ENCODE data around the gene ADM5. TPM values are rescaled to one million over a fixed set of nuclear protein-coding genes. Genes with fewer than 3 reads are reported as not detected.
A peak's percentile ranks its signal among the peaks of the same experiment; 100 is the strongest.

Gene ADM5
- total RNA-seq, 1 donor from 2014 or later, result 3.2 TPM

GRCh38 chr19:49680421-49681351, 8.7 kb upstream of the ADM5 start:
- Mint-ChIP-seq H3K27ac (ENCODE audit: unreplicated experiment) (peak overlapping the region; percentile 76), H3K36me3 (ENCODE audit: unreplicated experiment) (no peaks in the 10 kb centered on the region), H3K9me3 (ENCODE audit: unreplicated experiment) (peaks cover 6% of the 10 kb centered on the region), H3K4me1 (ENCODE audit: low read depth, unreplicated experiment) (peaks cover 12% of the 10 kb centered on the region), H3K4me3 (ENCODE audit: unreplicated experiment) (peak overlapping the region; percentile 63), H3K27me3 (ENCODE audit: unreplicated experiment) (peaks cover 7% of the 10 kb centered on the region)
- TF ChIP-seq, protein P1, sequence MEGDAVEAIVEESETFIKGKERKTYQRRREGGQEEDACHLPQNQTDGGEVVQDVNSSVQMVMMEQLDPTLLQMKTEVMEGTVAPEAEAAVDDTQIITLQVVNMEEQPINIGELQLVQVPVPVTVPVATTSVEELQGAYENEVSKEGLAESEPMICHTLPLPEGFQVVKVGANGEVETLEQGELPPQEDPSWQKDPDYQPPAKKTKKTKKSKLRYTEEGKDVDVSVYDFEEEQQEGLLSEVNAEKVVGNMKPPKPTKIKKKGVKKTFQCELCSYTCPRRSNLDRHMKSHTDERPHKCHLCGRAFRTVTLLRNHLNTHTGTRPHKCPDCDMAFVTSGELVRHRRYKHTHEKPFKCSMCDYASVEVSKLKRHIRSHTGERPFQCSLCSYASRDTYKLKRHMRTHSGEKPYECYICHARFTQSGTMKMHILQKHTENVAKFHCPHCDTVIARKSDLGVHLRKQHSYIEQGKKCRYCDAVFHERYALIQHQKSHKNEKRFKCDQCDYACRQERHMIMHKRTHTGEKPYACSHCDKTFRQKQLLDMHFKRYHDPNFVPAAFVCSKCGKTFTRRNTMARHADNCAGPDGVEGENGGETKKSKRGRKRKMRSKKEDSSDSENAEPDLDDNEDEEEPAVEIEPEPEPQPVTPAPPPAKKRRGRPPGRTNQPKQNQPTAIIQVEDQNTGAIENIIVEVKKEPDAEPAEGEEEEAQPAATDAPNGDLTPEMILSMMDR (IDR thresholded peaks at IDR 0.05; ENCODE audit: partially characterized antibody, unreplicated experiment), result peak; percentile 99
- DNase-seq, result peak; percentile 100

- Mint-ChIP-seq H3K4me1 (ENCODE audit: low read depth, unreplicated experiment) (peaks cover 12% of the 10 kb centered on the region), H3K27ac (ENCODE audit: unreplicated experiment) (no peak overlapping the region), H3K27me3 (ENCODE audit: unreplicated experiment) (peaks cover 8% of the 10 kb centered on the region), H3K9me3 (ENCODE audit: unreplicated experiment) (peaks cover 2% of the 10 kb centered on the region), H3K4me3 (ENCODE audit: unreplicated experiment) (no peak overlapping the region), H3K36me3 (ENCODE audit: unreplicated experiment) (no peaks in the 10 kb centered on the region)
- DNase-seq, result no peak
- TF ChIP-seq, protein P1 (IDR thresholded peaks at IDR 0.05; ENCODE audit: partially characterized antibody, unreplicated experiment), result no peak
Observed at GRCh38 chr19:49681830-49682229, 7.6 kb upstream of the ADM5 start.

- no peak overlapping the region for H3K4me3 Mint-ChIP-seq (ENCODE audit: unreplicated experiment)
- no peak overlapping the region for H3K27ac Mint-ChIP-seq (ENCODE audit: unreplicated experiment)
- peaks cover 3% of the 10 kb centered on the region for H3K9me3 Mint-ChIP-seq (ENCODE audit: unreplicated experiment)
Observed at GRCh38 chr19:49682274-49682673, 7.1 kb upstream of the ADM5 start.

DNA sequence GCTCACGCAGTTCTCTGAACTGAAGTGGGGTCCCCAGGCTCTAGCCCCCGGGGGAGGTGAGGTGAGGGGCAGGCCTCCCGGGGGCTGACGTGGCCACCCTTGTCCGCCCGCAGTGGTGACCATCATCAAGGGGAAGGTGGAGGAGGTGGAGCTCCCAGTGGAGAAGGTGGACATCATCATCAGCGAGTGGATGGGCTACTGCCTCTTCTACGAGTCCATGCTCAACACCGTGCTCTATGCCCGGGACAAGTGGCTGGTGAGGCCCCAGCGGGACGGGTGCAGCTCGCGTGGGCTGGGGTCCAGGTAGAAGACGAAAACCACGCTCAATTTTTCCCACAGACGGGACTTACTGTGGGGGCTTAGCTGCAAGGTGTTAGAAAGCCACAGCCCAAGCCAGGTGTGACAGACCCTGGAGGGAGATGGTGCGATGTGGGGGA, 5.6 kb upstream of the ADM5 start:
- peaks cover 5% of the 10 kb centered on the region for H3K9me3 Mint-ChIP-seq (ENCODE audit: unreplicated experiment)
- H3K27ac Mint-ChIP-seq (ENCODE audit: unreplicated experiment), result no peak overlapping the region
- peaks cover 9% of the 10 kb centered on the region for H3K27me3 Mint-ChIP-seq (ENCODE audit: unreplicated experiment)
- H3K4me3 Mint-ChIP-seq (ENCODE audit: unreplicated experiment), result no peak overlapping the region
- DNase-seq, result no peak
- H3K4me1 Mint-ChIP-seq (ENCODE audit: low read depth, unreplicated experiment), result peaks cover 18% of the 10 kb centered on the region
- no peaks in the 10 kb centered on the region for H3K36me3 Mint-ChIP-seq (ENCODE audit: unreplicated experiment)
- TF ChIP-seq, protein P1 (IDR thresholded peaks at IDR 0.05; ENCODE audit: partially characterized antibody, unreplicated experiment), result no peak

More at GRCh38 chr19:49682274-49682673, 7.1 kb upstream of the ADM5 start:
- TF ChIP-seq, protein P1 (IDR thresholded peaks at IDR 0.05; ENCODE audit: partially characterized antibody, unreplicated experiment), result no peak
- Mint-ChIP-seq H3K36me3 (ENCODE audit: unreplicated experiment) (no peaks in the 10 kb centered on the region), H3K4me1 (ENCODE audit: low read depth, unreplicated experiment) (peaks cover 12% of the 10 kb centered on the region), H3K27me3 (ENCODE audit: unreplicated experiment) (peaks cover 8% of the 10 kb centered on the region)
- DNase-seq, result no peak
